Thyroid gland (tissue), 4 donors: ENCODE data around the gene C10orf71.

Experiments used
- CTCF ChIP-seq, 6 experiments: fragments of 200-600 bp in 3 of 6; fragments of 450-650 bp in 3 of 6; sonication (generic) in 3 of 6; IDR thresholded peaks; one replicate each; pipeline ENCODE4 v1.5.1; 2016 to 2019; ENCODE audit warnings: antibody characterized with exemption in 6 of 6, mild to moderate bottlenecking in 2 of 6, inconsistent platforms in 1 of 6, moderate library complexity in 1 of 6
- POLR2A ChIP-seq, 2 donors: fragments of 450-650 bp; IDR thresholded peaks; one replicate each; pipeline ENCODE4 v1.6.1; 2017; ENCODE audit warnings: antibody characterized with exemption in 2 of 2, mild to moderate bottlenecking in 2 of 2, moderate library complexity in 1 of 2

GRCh38 chr10:49366460-49366859 lies 67.5 kb downstream of the C10orf71 start:
- TF ChIP-seq CTCF (IDR thresholded peaks at IDR 0.05) (no peak), POLR2A (IDR thresholded peaks at IDR 0.05) (no peak)
